HEK293T (cell line): ENCODE measurements around the gene RNF135.

Source experiments
- BHLHE40 ChIP-seq: fragments of 450-650 bp; IDR thresholded peaks from 2 replicates; pipeline ENCODE4 v1.6.1; 2016; ENCODE audit warnings: mild to moderate bottlenecking, moderate library complexity, borderline replicate concordance
- CTBP1 ChIP-seq: fragments of 450-650 bp; IDR thresholded peaks from 2 replicates; pipeline ENCODE4 v1.6.1; 2016; ENCODE audit warnings: borderline replicate concordance
- ELF4 ChIP-seq: fragments of 450-650 bp; IDR thresholded peaks from 2 replicates; pipeline ENCODE4 v1.6.1; 2017; ENCODE audit warnings: antibody characterized with exemption
- FOXA1 ChIP-seq: fragments of 450-650 bp; IDR thresholded peaks from 2 replicates; pipeline ENCODE4 v1.6.1; 2016; ENCODE audit warnings: mild to moderate bottlenecking
- FOXK2 ChIP-seq: fragments of 450-650 bp; IDR thresholded peaks from 2 replicates; pipeline ENCODE4 v1.6.1; 2016; ENCODE audit warnings: mild to moderate bottlenecking
- FOXM1 ChIP-seq: fragments of 450-650 bp; IDR thresholded peaks from 2 replicates; pipeline ENCODE4 v1.6.1; 2017; ENCODE audit warnings: mild to moderate bottlenecking, borderline replicate concordance
- HDGF ChIP-seq: fragments of 450-650 bp; IDR thresholded peaks from 2 replicates; pipeline ENCODE4 v1.6.1; 2017; ENCODE audit warnings: antibody characterized with exemption, borderline replicate concordance
- L3MBTL2 ChIP-seq: fragments of 450-650 bp; conservative IDR thresholded peaks from 2 replicates; pipeline ENCODE4 v1.6.1; 2016; ENCODE audit warnings: mild to moderate bottlenecking
- NFRKB ChIP-seq: fragments of 450-650 bp; IDR thresholded peaks from 2 replicates; pipeline ENCODE4 v1.6.1; 2016; ENCODE audit warnings: mild to moderate bottlenecking, moderate library complexity
- PKNOX1 ChIP-seq: fragments of 450-650 bp; IDR thresholded peaks from 2 replicates; pipeline ENCODE4 v1.6.1; 2016
- SP1 ChIP-seq: fragments of 450-650 bp; IDR thresholded peaks from 2 replicates; pipeline ENCODE4 v1.6.1; 2017
- SUZ12 ChIP-seq: fragments of 450-650 bp; IDR thresholded peaks from 2 replicates; pipeline ENCODE4 v1.6.1; 2016; ENCODE audit warnings: mild to moderate bottlenecking
- TARDBP ChIP-seq: fragments of 450-650 bp; IDR thresholded peaks from 2 replicates; pipeline ENCODE4 v1.6.1; 2016
- ZNF384 ChIP-seq: fragments of 450-650 bp; IDR thresholded peaks from 2 replicates; pipeline ENCODE4 v1.6.1; 2016

GRCh38 chr17:31007695-31008373 lies 37.0 kb downstream of the RNF135 start:
- no peak for TF ChIP-seq SP1
- no peak for TF ChIP-seq ELF4
- no peak for TF ChIP-seq FOXM1
- TF ChIP-seq TARDBP, result no peak
- no peak for TF ChIP-seq BHLHE40
- no peak for TF ChIP-seq SUZ12
- TF ChIP-seq FOXA1, result no peak
- TF ChIP-seq HDGF, result no peak
- no peak for TF ChIP-seq ZNF384
- TF ChIP-seq L3MBTL2, result no peak
- TF ChIP-seq PKNOX1, result no peak
- no peak for TF ChIP-seq FOXK2
- TF ChIP-seq NFRKB, result no peak
- TF ChIP-seq CTBP1, result no peak
